Jurkat, Clone E6-1 (cell line): ENCODE results near the gene ENPP4. TPM values are rescaled to one million over a fixed set of nuclear protein-coding genes. Genes with fewer than 3 reads are reported as not detected.
A peak's percentile ranks its signal among the peaks of the same experiment; 100 is the strongest.
"Not testable (repeated sequence)": the region's sequence is repeated elsewhere in the genome, so short reads cannot be mapped to it uniquely, and the experiment has no call there.

Source experiments
- DNase-seq: peaks from one replicate; pipeline ENCODE4 v3.0.0-alpha.2; 2011; ENCODE audit warnings: low read depth, low spot score
- H3K4me3 ChIP-seq: 2 replicates; pipeline ENCODE4 v1.5.1; 2011; ENCODE audit warnings: mild to moderate bottlenecking, low read length, control low read depth, moderate library complexity
- polyA plus RNA-seq: library from polyadenylated mRNA; unstranded; fragments of >200 nt; gene quantifications from one replicate; pipeline ENCODE4 v1.2.1, GENCODE V29; 2012; ENCODE audit warnings: missing spikeins; ENCODE audit not compliant: insufficient read length, insufficient read depth

The ENPP4 gene, protein sequence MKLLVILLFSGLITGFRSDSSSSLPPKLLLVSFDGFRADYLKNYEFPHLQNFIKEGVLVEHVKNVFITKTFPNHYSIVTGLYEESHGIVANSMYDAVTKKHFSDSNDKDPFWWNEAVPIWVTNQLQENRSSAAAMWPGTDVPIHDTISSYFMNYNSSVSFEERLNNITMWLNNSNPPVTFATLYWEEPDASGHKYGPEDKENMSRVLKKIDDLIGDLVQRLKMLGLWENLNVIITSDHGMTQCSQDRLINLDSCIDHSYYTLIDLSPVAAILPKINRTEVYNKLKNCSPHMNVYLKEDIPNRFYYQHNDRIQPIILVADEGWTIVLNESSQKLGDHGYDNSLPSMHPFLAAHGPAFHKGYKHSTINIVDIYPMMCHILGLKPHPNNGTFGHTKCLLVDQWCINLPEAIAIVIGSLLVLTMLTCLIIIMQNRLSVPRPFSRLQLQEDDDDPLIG
- polyA plus RNA-seq: 7.9 TPM

DNA sequence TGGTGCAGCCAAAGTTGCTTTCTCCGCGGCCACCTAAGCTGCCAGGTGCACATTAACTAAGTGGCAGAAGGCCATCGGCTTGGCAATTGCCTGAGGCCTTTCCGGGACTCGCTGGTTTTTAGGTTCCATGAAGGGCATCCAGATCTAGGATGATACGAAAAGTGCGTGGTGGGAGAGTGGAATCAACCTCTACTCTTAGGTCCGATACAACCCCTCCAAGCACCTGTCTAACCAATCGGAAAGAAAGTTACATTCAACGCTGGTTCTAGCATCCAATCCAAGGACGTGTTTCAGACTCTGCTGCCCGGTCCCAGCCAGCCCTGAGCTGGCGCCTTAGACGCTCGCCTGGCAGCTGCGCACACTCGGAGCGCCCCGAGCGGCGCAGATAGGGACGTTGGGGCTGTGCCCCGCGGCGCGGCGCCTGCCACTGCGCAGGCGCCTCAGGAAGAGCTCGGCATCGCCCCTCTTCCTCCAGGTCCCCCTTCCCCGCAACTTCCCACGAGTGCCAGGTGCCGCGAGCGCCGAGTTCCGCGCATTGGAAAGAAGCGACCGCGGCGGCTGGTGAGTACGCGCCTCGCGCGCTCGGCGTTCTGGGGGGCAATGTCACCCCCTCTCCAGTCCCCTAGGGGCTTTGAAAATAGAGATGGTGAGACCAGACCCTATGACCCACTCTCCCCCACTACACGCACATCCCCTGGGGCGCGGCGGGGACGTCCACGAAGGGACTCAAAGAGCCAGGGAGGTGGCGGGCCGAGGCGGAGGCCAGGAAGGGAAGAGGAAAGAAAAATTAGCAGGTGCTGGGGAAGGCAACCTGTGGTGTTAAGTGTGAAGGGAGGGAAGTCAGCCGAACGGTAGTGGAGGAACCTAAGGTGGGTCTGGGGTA, at the start of gene ENPP4:
Gene ENPP4 (plus strand): TSS at position 361 of the 883 bp plus-strand sequence. CDS start 9,595 bp downstream, outside the sequence.
- H3K4me3 ChIP-seq: peak within 1 kb of the TSS; percentile 99
- DNase-seq: peak; percentile 97

DNA sequence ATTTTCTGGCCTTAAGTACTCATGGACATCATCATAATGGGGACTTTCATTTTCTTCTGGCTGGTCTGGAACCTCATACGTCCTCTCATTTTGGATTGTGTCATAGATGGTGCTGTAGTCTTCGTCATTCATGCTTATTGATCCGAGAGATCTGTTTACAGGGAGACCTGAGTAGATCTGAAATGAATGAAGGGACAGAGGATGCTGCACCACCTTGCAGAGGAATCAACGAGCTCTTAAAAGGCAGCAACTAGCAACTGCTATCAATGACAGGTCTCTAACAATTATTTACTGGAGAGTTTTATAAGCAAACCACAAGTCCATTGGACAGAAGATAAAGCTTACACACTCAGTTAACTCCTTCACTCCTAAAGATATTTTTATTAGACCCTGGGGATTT, 49.7 kb upstream of the ENPP4 start:
- H3K4me3 ChIP-seq: no peak overlapping the region
- DNase-seq: no peak

DNA sequence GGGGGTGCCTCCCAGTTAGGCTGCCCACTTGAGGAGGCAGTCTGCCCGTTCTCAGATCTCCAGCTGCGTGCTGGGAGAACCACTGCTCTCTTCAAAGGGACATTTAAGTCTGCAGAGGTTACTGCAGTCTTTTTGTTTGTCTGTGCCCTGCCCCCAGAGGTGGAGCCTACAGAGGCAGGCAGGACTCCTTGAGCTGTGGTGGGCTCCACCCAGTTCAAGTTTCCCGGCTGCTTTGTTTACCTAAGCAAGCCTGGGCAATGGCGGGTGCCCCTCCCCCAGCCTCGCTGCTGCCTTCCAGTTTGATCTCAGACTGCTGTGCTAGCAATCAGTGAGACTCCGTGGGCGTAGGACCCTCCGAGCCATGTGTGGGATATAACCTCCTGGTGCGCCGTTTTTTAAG, 44.1 kb upstream of the ENPP4 start:
- not testable (repeated sequence) for DNase-seq, H3K4me3 ChIP-seq

DNA sequence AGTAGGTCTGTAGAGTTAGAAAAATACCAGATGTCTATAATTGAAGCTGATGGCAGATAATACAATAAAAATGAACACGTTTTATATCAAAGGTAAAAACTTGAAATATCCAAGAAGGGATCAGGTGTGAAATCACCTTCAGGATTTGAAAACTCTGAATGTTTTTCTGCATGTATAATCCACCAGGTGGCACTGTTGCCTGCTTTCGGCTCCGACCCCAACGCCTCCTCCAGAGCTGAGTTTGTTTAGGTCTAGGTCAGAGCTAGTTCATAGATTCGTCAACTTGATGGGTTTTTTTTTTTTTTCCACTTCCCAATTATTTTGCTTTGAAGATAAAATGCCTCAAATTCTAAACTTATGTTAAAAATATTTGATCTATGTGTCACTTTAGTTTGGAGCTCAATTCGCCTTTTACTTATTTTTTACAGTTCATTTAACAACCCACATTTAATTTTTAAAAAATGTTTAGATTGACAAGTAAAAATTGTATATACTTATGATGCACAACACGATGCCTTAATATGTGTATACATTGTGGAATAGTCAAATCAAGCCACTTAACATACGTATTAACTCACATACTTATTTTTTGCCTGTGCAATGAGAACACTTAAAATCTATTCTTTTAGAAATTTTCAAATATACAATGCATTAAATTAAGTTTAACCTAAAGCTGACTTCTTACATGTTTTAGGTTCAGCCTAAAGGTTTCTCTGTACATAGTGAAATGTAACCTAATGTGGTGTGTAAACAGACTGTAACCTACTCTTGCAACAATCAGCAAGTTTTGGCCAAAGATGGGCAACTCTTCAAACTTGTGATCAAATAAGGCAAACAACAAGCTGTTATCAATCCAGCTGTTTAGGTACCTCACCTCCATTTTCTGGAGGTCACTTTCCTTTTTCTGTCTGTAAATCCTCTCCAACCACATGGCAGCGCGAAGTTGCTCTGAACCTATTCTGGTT, 39.4 kb upstream of the ENPP4 start:
- no peak overlapping the region for H3K4me3 ChIP-seq
- DNase-seq: peak; percentile 39

DNA sequence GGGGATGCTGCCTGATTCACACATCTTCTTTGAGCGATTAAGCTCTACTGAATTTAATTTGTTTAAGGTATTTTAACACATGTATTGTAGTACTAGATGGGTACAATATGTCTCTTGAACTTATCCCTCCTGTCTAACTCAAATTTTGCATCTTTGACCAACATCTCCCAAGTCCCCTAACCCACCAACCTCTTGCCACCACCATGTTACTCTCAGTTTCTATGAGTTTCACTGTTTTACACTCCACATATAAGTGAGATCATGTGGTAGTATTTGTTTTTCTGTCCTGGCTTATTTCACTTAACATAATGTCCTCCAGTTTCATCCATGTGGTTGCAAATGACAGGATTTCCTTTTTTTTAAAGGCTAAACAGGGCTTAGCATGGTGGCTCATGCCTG, 38.7 kb upstream of the ENPP4 start:
- no peak overlapping the region for H3K4me3 ChIP-seq
- DNase-seq: no peak

DNA sequence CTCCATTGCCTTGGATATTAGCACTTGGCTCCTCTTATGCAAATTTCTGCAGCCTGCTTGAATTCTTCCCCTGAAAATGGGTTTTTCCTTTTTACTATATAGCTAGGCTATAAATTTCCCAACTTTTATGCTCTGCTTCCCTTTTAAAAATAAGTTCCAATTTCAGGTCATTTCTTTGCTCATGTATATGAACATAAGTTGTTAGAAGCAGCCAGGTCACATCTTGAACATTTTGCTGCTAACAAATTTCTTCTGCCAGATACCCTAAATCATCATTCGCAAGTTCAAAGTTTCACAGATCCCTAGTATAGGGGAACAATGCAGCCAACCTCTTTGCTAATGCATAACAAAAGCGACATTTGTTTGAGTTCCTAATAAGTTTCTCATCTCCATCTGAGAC, 34.5 kb upstream of the ENPP4 start:
- no peak for DNase-seq
- H3K4me3 ChIP-seq: no peak overlapping the region

DNA sequence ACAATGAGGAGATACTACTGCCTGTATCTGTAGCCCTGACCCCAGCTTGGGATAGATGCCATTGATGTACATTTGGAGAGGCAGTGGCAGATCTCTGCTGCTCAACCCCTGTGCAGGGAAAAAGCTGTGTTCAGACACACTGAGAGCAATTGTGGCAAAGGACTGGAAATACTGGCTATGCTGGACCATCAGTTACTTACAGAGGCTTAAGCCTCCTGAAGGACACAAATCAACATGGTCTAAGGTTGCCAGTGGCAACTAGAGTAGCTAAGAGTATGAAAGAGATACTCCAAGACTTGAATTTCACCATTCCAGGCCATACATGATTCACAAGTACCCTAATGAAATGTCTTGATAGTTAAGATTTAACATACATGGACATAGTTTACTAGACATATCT, 32.4 kb upstream of the ENPP4 start:
- no peak for DNase-seq
- H3K4me3 ChIP-seq: no peak overlapping the region

DNA sequence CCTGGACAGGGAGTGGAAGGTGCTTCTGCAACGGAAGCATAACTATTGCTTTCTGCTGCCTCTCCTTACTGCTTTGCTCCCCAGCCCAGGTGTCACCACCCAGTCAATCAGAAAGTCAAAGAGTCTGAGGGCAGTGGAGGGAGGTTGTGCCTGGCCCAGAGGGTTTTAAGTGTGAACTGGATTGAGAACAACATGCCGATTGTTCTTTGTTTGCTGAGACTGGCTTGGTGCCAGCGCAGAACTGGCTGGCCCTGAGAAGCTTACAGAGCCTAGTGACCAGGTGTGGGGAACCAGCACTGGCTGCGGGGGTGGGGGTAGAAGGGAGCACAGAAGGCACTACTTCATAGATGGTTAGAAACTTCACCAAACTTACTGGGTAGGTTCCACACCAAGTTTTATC, 31.1 kb upstream of the ENPP4 start:
- DNase-seq: no peak
- H3K4me3 ChIP-seq: no peak overlapping the region

DNA sequence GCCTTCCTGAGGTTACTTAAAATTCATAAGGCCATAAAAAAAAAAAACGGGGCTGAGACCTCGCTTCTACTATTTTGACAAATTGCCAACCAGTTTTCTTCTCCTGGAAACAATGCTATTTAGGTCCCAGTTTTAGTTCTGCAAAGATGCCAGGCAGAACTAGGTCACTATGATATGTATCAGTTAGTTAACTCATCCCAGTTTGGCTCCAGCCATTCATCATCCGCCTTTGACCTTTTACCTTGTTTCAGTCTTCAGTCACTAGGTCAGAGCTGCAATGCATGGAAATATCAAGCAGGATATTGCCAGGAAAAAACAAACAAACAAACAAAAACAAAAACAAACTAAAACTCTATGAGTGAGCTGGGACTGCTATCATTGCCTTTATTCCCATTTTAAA, 29.8 kb upstream of the ENPP4 start:
- H3K4me3 ChIP-seq: no peak overlapping the region

DNA sequence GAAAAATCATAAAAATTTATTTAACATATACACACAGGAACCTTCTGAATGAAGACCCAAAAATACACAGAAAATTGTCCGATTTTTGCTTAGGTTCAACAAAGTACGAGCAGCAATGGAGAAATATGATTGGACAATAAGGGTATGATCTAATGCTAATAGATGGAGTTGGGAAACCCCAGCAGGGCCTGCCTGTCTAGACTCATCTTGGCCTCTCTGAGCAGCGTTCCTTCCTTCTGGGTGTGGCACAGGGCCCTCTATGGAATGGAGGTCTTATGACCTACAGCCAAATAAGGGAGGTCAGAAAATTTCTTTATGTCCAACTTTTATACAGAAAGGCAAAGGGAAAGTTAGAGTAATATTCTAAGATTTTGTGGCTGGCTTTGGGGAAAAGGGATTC, 27.7 kb upstream of the ENPP4 start:
- H3K4me3 ChIP-seq: no peak overlapping the region
- no peak for DNase-seq

More for the DNA sequence above, 29.8 kb upstream of the ENPP4 start:
- DNase-seq: no peak

DNA sequence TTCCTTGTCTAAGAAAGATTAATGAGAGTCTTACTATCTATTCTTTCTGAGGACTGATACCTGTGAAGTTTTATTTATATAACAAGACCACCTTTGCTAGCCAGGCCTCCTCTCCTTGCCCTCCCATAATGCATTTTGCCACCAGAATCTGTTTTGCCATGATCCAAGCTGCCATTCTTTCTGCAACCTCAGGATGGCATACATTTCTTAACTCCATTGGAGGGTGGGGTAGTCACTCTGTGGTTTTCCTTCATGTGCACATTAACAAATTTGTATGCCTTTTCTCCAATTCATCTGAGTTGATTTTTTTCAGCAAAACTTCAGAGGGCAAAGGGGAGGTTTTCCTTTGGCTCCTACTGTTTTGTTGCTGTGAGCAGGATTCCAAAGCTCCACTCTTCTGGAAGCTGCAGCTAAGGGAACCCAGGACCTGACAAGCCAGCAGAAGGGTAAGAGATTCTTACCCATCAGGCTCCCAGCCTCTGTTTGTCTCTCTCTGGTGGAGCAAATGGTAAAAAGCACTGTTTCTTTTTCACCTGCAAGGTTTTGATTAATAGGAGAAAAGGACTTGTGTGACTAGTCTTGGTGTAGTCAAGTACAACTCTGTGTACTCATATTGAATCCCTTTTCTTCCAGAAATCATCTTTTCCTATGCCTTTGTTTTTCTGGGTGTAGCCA, 26.2 kb upstream of the ENPP4 start:
- H3K4me3 ChIP-seq: no peak overlapping the region
- DNase-seq: peak; percentile 7

DNA sequence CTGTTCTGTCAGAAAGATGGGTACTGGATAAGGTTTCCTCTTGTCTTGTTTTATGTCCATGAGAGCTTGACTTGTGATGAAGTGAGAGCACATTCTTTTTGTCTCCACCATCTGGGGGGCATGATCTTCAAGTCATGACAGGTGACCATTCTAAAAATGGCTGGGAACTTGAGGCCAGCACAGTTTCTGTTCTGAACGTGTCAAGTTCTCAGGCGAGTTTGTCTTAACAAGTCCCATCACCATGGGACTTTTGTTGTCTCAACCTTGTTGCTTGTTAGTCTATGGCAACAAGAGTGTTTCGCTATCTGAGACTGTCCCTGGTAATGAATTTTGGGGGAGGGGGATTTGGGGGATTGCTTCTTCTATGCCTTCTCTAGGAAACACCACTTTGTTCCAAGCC, 25.6 kb upstream of the ENPP4 start:
- no peak for DNase-seq
- H3K4me3 ChIP-seq: no peak overlapping the region

DNA sequence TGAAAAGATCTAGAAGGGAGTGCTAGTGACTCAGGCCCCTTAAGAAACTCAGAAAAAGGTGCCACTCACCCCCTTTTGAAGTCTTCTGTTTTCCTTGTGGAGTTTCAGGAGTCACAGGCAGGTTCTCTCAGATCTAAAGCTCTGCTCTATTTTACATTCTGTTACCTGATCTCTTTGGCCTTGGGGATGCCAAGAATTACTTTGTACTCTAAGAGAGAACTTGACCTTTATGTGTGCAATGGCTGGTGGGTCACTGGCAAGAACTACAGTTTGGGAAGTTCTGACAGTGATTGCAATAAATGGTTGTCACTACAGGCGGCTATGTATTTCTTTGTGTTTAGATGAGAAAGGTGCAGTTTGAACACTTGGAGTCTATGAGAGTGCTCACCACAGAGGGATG, 24.2 kb upstream of the ENPP4 start:
- no peak for DNase-seq
- H3K4me3 ChIP-seq: no peak overlapping the region

DNA sequence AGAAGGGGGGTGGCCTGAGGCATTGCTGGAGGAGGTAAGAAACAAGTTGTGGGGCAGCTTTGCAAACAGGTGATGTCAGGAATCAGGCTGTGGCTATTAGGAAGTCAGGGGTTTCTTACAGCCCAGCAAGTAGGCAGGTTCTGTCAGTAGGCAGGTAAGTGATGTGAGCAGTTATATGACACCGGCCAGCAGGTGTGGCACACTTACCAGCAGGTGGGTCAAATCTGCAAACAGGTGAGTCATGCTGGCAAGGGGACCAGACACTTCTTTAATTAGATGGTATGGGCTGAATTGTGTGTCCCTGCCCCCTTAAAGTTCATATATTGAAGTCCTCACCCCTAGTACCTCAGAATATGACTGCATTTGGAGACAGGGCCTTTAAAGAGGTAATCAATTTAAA, 16.4 kb upstream of the ENPP4 start:
- no peak for DNase-seq
- H3K4me3 ChIP-seq: no peak overlapping the region

DNA sequence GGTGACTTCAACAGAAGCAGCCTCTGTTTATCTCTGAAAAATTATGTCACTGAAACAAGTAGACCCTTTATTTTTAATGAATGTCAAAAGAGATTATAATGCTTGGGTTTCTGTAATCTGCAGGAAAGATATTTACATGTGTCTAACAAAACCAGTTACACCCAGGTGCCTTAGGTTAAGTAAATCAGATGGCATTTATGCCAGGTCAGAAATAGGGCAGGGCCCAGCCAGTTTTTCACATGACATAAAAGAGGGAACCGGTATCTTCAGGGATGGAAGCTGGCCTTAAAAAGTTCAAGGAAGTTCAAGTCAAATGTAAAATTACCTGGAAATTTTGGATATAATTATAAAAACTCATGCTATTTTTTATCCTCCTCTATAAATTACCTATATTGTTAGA, 14.2 kb upstream of the ENPP4 start:
- H3K4me3 ChIP-seq: no peak overlapping the region

DNA sequence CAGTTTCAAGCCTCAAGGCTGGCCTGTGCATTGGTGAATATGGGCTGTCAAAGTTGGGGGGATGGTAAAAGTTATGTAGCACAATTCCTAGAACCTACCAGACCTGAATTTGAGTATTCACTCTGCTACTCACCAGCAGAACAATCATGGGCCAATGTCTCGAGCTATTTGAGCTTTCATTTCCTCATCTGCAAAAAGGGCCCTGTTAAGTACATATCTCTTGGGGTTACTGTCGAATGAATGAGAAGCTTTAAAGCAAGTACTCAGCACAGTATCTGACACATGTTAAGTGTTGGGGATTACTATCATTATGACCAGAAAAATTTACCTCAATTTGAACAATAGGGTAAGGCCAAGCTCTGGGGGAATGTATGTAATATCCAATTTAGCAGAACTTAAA, 13.5 kb upstream of the ENPP4 start:
- H3K4me3 ChIP-seq: no peak overlapping the region
- no peak for DNase-seq

More for the DNA sequence above, 14.2 kb upstream of the ENPP4 start:
- DNase-seq: no peak

DNA sequence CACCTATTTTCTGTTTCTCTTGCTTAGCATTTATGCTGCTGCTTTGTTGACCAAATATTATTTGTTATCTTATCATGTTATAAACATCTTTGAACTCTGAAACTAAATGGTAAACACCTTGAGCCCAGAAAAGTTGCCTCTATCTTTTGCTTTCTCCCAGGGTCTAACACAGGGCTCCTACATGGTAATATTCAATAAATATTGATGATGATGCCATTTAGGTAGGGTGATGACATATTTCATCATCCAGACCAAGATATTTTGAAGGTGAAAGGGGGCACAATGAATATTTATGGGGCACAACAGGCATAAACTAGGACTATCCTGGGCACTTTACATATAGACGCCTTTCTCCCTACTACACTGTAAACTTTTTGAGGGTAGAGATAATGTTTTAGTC, 11.6 kb upstream of the ENPP4 start:
- no peak overlapping the region for H3K4me3 ChIP-seq
- DNase-seq: no peak

DNA sequence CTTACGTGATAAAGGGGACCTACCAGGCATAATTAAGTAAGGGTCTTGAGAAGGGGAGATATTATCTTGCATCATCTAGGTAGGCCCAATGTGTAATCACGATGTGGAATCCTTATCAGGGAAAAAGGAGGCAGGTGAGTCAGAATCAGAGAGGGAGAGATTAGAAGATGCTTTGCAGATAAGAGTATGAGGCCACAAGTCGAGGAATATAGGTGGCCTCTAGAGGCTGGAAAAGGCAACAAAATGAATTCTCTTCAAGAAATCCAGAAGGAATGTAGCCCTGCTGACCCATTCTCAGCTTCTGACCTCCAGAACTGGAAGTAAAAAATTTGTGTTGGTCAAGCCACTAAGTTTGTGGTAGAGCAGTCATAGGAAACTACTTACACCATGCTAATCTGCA, 11.0 kb upstream of the ENPP4 start:
- DNase-seq: no peak
- H3K4me3 ChIP-seq: no peak overlapping the region

DNA sequence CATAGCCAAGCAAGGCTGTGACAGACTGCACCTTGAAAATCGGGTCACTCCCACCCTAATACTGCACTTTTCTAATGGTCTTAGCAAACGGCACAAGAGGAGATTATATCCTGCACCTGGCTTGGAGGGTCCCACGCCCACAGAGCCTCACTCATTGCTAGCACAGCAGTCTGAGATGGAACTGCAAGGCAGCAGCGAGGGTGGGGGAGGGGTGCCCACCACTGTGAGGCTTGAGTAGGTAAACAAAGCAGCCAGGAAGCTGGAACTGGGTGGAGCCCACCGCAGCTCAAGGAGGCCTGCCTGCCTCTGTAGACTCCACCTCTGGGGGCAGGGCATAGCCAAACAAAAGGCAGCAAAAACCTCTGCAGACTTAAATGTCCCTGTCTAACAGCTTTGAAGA, 10.1 kb upstream of the ENPP4 start:
- not testable (repeated sequence) for H3K4me3 ChIP-seq
- DNase-seq: peak; percentile 58
